ELF-1 (cell line): ENCODE data around the gene HIRA.

Experiments used
- DNase-seq: peaks from one replicate; pipeline ENCODE4 v3.0.0-alpha.2; 2016; ENCODE audit warnings: low read depth, low spot score

HIRA gene

GRCh38 chr22:19431649-19432132 is at the start of gene HIRA:
TSS of gene HIRA (minus strand) at chr22:19431733. CDS start at chr22:19431476, 257 bp downstream.
- peak; percentile 87 for DNase-seq

- no peak for DNase-seq
These were observed 49.3 kb upstream of the HIRA start for GRCh38 chr22:19480789-19481188.

GRCh38 chr22:19480173-19480568 is 48.6 kb upstream of the HIRA start:
- no peak for DNase-seq

GRCh38 chr22:19479355-19480172 is 48.0 kb upstream of the HIRA start, which contains the start of gene CDC45:
TSS of gene CDC45 (plus strand) at chr22:19479920. CDS start at chr22:19479969, 49 bp downstream.
- peak; percentile 99 for DNase-seq

- DNase-seq, result peak; percentile 90
These were observed 47.4 kb upstream of the HIRA start, which contains the start of gene UFD1 for GRCh38 chr22:19478901-19479354. TSS of gene UFD1 (minus strand) at chr22:19479193. CDS start at chr22:19479085, 108 bp downstream.

GRCh38 chr22:19478045-19478900 is 46.7 kb upstream of the HIRA start:
- DNase-seq, result no peak

GRCh38 chr22:19477321-19478044 is 46.0 kb upstream of the HIRA start:
- DNase-seq, result no peak

GRCh38 chr22:19476023-19476422 is 44.5 kb upstream of the HIRA start:
- no peak for DNase-seq

- no peak for DNase-seq
These were observed 42.0 kb upstream of the HIRA start for GRCh38 chr22:19473578-19473977.

- DNase-seq, result no peak
These were observed 40.7 kb upstream of the HIRA start for GRCh38 chr22:19472233-19472632.

GRCh38 chr22:19471572-19471971 is 40.0 kb upstream of the HIRA start:
- no peak for DNase-seq

- no peak for DNase-seq
These were observed 38.5 kb upstream of the HIRA start for GRCh38 chr22:19470010-19470409.

GRCh38 chr22:19469421-19469820 is 37.9 kb upstream of the HIRA start:
- DNase-seq, result no peak

- DNase-seq, result no peak
These were observed 36.4 kb upstream of the HIRA start for GRCh38 chr22:19467912-19468311.

GRCh38 chr22:19466848-19467752 is 35.6 kb upstream of the HIRA start:
- DNase-seq, result no peak

GRCh38 chr22:19466126-19466716 is 34.7 kb upstream of the HIRA start:
- DNase-seq, result no peak

- DNase-seq, result no peak
These were observed 33.4 kb upstream of the HIRA start for GRCh38 chr22:19464975-19465374.

GRCh38 chr22:19464546-19464945 is 33.0 kb upstream of the HIRA start:
- DNase-seq, result no peak

- DNase-seq, result no peak
These were observed 32.2 kb upstream of the HIRA start for GRCh38 chr22:19463491-19464469.
